GM18951 (cell line): Measurements from ENCODE around the gene SLC7A4.

Experiments used
- POLR2A ChIP-seq: IDR thresholded peaks from 4 replicates; pipeline ENCODE4 v1.6.1; 2011; ENCODE audit warnings: mild to moderate bottlenecking; ENCODE audit not compliant: insufficient read length, insufficient read depth; ENCODE audit errors: extremely low read depth
- in situ Hi-C: fragments of 300-500 bp; cut with MboI; formaldehyde crosslinking; loops from one replicate; pipeline ENCODE4 v1.12.0; 2022; ENCODE audit warnings: low sequenced_read_pairs, mixed read lengths, inconsistent platforms; ENCODE audit not compliant: unreplicated experiment

Gene SLC7A4

DNA sequence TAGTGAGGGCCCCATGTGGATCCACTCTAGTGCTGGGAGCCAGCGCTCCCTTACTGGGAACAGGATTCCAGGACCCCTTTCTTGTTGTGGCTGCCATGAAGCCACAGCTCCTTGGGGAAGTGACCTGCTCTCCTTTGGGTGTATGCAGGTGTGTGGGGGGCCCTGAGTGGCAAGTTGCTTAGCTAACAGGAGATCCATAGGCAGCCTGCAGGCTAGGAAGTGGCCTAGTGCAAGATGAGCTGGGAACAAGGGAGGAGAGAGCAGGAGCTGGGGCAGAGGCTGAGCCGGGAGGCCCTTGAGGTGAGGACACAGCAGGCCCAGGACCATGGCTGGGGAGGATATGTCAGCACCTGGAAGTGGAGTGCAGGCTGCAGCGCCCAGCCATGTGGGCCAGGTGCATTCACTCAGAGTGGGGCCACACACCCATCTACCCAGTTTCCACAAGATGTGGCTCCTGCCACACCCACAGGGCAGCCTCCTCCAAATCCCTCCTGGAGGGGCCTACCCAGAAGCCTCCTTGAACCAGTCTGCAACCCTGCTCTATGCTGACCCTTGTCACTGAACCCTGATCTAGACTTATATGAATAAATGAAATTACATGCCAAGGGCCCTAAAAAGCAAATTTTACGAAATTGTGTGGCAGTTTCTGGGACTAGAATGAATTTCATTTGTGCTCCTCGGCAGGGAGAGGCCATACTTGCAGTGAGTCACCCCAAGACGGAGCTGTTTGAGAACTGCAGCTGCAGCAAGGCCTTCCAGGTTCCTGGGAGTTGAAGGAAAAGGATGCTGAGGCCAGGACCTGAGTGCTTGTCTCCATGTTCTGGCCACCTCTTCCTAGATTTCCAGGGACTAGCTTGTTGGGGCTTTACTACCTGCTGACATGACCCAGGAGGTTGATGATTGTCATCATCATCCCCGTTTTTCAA lies 33.7 kb downstream of the SLC7A4 start:
- in situ Hi-C loops = no loop called here
- no peak for TF ChIP-seq POLR2A

DNA sequence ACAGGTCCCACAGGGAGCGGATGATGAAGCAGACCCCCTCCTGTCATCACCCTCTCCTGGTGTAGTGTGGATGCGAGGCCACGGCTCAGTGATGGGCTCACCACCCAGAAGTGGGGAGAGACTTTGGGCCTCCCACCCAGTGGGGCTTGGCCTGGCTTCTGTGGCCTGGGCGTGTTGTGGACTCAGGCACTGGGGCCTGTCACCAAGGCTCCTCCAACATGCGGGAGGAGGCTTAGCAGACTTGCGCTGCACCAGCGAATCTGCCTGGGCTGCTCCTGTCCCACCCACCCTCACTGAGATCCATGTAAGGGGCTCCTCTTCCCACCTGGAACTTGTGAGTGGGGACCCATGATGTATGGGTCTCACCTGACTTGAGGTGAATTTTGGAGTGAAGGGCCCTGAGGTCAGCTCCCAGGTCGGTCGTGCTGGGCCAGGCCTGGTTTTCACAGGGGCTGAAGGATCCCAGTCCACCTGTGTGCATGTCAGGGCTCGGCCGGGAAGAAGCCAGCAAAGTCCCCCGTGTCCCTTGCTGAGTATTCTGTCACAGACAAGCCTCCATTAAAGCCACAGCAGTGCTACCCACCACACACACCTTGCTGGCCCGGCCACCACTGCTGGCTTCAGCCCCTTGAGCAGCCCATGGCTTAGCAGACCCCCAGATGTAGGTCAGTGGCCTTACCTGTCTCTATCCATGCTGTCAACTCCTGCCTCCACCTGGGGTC lies 34.7 kb downstream of the SLC7A4 start:
- in situ Hi-C loops = no loop called here
- TF ChIP-seq POLR2A = no peak

DNA sequence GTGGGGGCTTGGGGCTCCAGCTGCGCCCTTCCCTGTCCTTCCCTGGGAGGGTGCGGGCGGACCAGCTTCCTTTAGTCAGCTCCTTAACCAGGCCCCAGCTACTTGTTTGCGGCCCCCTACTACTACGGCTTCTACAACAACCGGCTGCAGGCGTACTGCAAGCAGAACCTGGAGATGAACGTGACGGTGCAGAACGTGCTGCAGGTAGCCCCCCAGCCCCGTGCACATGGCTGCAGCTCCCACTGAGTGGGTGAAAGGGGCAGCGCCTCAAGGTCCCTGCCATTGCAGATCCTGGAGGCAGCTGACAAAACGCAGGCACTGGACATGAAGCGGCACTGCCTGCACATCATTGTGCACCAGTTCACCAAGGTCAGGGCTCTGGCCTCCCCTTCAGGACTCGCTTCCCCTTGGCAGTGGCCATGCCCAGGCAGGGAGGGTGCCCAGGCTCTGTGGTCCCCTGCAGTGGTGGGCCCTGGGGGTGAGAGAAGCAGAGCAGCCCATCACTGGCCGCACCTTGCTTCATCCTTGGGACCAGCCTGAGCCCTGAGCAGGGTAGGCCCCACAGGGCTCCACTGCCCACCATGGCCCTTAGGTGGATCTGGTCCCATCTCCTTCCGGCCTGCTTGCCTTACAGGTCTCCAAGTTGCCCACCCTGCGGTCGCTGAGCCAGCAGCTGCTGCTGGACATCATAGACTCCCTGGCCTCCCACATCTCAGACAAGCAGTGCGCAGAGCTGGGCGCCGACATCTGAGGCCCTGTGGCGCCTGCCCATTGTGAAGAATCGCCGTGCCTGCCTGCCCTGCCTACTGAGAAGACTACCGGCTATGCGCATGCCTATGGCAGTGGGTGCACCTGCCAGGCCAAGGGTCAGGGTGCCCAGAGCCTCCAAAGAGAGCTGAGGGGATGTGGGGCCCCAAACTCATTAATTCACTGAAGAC lies 35.5 kb downstream of the SLC7A4 start:
- in situ Hi-C loops = no loop called here
- no peak for TF ChIP-seq POLR2A

DNA sequence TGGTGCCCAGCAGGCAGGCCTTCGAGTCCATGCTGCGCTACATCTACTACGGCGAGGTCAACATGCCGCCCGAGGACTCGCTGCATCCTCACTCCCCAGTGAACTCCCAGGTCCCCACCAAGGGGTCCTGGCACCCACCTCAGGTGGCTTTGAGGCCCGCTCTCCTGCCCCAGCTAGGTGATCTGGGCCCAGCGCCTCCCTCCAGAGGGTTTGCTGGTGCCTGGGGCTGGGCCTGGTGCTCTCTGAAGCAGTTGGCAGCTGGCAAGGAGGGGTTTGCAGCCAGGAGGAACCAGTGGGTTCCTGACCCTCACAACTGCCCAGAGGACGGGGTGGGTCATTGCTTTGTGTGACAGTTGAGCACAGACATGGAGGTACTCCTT lies 36.3 kb downstream of the SLC7A4 start:
- TF ChIP-seq POLR2A = no peak
- in situ Hi-C loops = no loop called here

DNA sequence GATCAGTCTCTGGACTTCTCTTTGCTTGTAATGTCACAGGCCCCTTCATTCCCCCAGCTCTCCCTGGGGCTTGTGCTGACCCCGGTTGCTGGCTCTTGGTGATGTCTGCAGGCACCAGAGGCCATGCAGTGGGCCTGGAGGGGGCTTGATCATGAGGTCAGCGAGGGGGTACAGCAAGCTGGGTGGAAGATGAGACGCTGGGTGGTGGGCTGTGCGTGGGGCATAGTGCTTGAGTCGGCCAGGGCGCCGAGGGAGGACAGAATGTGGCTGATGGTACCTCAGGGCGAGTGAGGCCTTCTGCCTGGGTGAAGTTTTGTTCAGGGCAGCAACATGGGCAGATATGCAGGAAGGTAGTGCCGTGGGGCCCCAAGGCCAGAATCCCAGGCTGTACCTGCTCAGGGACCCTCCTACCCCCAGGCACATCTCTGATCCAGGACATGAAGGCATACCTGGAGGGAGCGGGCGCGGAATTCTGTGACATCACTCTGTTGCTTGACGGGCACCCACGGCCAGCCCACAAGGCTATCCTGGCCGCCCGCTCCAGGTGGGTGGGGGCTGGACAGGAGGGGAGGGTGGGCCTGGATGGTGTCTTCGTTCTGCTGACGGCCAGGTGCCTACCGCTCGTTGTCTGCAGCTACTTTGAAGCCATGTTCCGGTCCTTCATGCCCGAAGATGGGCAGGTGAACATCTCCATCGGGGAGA lies 36.9 kb downstream of the SLC7A4 start:
- no peak for TF ChIP-seq POLR2A
- in situ Hi-C loops = no loop called here

DNA sequence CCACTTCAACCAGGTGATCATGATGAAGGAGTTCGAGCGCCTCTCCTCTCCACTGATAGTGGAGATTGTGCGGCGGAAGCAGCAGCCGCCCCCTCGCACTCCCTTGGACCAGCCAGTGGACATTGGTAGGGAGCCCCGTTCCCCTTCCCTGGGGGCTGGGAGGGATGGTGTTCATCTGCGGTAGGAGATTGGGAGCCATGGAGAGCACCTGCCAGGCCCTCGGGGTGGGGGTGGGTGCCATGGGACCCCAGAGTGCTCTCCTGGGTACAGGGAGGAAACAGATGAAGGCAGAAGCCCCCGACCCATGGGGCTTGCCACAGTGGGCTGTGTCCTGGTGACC lies 37.5 kb downstream of the SLC7A4 start:
- in situ Hi-C loops = no loop called here
- TF ChIP-seq POLR2A = no peak

DNA sequence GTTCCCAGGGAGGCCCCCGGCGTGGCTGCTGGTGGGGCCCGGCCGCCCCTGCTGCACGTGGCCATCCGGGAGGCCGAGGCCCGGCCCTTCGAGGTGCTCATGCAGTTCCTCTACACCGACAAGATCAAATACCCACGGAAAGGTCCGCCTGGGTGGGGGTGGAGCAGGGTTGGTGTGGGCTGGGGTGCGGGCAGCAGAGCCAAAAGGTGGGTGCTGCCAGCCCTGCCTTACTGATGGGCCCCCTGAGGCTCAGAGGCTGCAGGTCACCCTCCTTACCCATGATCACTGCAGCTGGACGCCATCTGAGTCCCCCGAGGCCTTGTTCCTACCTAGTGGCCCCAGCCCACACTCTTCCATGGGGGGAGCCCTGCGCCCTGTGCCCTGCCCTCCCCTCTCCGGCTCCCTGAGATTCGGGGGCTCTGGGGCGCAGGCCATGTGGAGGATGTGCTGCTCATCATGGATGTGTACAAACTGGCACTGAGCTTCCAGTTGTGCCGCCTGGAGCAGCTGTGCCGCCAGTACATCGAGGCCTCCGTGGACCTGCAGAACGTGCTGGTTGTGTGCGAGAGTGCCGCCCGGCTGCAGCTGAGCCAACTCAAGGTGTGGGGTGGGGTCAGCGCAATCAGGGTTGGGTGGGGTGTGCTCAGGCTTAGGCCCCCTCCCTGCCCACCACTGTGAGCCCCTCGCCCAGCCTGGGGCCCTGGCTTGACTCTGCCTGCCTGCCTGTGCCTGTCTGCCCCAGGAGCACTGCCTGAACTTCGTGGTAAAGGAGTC lies 38.0 kb downstream of the SLC7A4 start:
- no peak for TF ChIP-seq POLR2A
- in situ Hi-C loops = no loop called here

DNA sequence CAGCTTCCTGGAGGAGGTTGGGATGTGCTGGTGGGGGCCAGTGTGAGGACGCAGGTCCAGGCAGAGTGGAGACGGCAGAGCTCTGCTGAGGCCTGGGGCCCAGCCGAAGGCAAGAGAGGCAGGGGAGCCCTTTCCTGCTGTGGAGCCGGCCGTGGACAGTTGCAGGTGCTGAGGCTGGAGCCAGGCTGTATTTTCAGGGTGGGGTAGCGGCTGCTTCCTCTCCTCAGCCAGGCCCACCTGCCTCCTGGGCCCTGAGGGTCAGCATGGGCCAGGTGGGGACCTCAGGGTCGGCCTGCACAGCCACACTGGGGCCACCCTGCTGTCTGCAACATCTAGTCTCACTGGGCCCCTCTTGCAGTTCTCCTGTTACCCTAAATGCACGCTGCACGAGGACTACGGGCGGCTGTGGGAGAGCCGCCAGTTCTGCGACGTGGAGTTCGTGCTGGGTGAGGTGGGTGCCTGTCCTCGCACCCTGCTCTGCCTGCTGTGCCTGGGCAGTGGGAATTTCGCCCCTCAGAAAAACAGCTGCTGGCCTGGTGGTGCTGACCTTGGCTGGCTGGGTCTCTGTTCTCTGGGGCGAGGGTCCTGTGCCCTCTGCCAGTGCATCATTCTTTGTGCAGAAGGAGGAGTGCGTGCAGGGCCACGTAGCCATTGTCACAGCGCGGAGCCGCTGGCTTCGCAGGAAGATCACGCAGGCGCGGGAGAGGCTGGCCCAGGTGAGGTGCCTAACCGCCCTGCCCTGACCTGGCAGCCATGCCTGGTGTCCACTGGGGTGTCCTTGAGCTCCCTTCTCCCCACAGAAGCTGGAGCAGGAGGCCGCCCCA lies 38.8 kb downstream of the SLC7A4 start:
- in situ Hi-C loops = no loop called here
- TF ChIP-seq POLR2A = no peak

DNA sequence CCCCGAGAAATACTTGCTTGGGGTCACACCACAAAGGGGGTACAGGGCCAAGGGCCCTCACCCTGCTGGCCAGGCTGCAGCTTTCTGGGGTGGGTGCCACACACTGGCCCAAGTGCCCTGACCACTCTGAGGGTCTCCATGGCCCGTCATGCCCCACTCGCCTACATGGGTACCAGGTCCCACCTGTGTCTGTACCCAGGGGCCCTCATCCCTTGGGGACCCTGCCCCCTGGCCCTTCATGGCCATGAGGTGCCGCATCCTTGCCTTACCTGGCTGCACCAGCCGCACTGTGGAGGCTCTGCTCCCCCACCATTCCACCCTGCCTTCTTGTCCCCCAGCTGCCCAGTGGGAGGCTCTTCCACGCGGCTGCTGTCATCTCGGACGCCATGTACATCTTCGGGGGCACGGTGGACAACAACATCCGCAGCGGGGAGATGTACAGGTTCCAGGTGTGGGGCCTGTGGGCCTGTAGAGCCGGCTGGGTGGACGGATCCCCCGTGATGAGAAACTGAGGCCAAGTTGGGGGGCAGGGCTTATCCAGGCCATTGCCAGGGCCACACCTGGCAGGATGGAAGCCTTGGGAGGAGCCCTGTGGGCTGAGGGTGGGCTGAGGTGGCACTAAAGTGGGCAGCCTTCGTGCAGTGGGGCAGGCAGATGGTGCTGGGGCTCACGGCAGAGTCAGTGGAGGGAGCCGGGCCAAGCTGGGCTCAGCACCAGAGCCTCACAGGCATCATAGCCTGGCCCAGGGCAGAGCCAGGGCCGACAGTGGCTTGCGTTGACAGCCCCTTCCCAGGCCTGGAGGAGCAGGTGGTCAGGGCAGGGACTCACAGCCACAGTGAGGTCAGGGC lies 39.7 kb downstream of the SLC7A4 start:
- in situ Hi-C loops = no loop called here
- TF ChIP-seq POLR2A = no peak

DNA sequence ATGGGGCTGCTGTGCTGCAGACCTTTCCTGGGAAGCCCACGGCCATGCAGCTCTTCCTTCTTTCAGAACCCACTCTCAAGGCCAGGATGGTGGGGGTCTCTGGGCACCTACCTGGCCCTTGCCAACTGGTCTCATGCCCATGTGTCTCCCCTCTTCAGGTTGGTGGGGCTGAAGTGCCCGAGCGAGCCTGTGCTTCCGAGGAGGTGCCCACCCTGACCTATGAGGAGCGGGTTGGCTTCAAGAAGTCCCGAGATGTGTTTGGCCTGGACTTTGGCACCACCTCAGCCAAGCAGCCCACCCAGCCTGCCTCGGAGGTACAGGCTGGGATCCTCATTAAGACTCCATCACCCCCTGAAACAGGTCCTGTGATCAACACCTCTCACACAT lies 40.3 kb downstream of the SLC7A4 start:
- TF ChIP-seq POLR2A = no peak
- in situ Hi-C loops = no loop called here

DNA sequence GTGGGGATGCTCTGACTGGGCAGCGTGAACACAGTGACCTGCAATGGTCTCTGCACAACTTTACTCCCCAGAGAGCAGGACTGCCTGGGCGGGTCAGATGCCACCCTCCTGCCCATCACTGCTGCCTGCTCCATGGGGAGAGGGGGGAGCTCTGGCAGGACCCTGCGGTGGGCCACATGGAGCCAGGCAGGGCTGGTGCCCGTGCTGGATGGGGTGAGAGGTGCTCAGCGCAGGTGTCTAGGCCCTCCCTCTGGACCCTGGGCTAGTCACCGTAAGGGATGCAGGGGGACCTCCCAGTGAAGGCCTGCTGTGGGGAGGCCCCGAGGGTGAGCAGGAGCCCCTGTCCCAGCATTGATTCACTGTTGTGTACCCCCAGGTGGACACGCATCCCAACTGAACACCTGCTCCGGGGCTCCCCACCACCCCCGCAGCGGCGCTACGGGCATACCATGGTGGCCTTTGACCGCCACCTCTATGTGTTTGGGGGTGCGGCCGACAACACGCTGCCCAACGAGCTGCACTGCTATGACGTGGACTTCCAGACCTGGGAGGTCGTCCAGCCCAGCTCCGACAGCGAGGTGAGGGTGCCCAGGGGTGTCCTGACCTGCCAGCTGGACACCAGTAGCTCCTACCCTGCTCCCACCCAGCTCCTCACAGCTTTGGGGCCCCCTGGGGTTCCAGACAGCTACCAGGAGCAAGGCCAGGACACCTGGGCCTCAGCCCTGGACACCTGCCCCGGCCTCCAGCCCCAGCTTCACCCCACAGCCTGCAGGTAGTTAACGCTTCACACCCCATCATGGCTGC lies 40.9 kb downstream of the SLC7A4 start:
- TF ChIP-seq POLR2A = no peak
- in situ Hi-C loops = no loop called here
